Nucleus accumbens (tissue), 56 donors: ENCODE data around the gene CSF2RB.

Source experiments
- DNase-seq, 56 donors: peaks; one replicate each; lab custom pipeline; 2025; lab: John Stamatoyannopoulos, UW

The CSF2RB gene

DNA sequence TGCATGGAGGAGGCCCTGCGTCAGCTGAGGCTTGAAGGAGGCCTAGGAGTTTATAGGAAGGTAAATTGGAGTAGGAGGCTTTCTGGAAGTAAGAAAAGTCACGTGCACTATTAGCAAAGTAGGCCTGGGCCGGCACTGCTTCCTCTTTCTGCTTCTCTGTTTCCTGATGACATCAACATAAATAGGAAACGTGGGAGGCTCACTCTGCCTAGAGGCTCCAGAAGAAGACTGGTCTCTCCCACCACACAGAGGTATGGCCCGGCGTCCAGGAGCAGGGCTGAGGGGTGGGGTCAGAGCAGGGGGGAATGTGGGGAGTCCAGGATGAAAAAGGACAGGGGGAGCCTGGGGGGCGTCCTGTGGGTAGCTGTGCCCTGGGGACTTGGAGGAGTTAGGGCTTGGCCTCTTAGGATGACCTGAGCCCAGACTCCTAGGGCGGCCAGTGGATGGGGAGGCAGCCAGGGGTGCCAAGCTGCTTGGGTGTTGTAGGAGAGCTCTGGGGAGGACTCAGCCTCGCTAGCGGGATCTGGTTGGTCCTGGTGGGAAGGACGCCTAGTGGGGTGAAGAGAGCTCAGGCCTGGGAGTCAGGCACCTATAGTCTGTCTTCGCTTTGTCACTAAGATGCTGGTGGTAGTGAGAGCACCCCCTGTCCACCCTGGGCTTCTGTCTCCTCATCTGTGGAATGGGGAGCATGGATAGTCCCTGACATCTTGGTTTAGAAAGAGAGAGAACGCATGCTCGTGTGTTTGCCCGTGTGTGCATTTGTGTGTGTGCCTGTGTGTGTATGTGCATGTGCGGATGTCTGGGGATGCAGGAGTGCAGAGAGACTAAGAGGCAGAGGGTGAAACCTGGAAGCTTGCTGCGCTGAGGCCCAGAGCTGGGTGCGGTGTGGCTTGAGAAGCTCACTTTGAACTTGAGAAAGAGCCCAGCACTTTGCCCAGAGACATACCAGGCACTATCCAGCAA lies at the start of gene CSF2RB:
CSF2RB (plus strand) TSS at position 202 of the 963 bp plus-strand sequence. CDS start 8,580 bp downstream, outside the sequence.
- DNase-seq: peak in 6 of 56 donors; percentile 0 to 12 (median 5)

DNA sequence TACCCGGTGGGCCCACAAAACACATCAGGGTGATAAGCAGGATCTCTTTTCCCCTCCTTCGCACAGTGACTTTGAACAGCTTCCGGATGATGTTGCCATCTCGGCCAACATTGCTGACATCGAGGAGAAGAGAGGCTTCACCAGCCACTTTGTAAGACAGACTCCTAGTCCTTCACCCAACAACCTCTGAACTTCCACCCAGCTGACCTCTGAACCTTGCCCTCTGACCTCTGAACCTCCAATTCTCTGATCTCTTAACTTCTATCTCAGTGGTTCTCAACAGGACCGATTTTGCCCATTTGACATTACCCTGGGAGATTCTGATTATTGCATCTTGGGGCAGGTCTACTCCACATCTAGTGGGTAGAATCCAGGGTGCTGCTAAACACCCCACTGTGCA lies 49.4 kb upstream of the CSF2RB start:
- no peak for DNase-seq

DNA sequence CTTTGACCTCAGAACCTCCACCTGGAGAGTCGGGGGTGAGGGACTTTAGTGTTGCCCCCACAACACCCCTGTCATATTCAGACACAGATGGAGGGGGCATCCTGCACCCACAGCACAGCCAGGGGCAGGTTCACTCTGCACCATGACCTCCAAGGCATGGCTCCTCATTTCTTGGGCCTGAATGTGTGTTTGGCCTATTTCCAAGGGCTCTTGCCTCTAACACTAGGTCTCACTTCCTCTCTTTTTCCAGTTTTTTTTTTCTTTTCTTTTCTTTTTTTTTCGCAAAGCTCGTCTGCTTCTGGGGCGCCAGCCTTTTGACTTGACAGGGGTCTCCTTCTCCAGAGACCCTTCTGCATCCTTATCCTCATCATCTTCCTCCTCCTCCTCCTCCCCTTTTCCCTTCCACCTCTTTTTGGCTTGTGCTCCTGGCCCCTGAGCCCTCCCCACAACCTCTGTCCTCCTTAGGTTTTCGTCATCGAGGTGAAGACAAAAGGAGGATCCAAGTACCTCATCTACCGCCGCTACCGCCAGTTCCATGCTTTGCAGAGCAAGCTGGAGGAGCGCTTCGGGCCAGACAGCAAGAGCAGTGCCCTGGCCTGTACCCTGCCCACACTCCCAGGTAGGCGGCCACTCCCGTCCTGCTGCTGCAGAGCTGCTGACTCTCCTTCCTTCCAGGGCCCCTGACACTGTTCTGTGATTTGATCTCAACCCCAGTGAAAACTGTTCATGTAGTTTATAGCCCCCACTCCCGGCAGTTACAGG lies 48.8 kb upstream of the CSF2RB start:
- DNase-seq: no peak

DNA sequence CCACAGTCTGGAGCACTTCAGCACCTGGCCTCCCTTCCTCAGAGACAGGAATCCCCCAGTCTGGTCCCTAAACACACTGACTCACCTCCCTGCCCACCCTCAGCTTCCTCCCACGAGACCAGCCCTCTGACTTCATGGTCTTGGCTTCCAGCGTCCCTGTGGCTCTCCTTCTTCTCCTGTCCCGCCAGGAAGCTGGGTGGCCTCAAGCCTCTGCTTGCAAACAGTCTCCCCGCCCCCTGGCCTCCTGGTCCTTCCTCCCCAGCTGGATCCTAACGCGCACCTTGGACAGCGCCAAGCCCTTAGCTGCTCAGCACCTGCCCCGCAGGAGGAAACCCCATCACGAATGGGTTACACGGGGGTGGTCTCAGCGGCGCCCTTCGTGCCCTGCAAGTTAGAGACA lies 48.1 kb upstream of the CSF2RB start:
- no peak for DNase-seq

DNA sequence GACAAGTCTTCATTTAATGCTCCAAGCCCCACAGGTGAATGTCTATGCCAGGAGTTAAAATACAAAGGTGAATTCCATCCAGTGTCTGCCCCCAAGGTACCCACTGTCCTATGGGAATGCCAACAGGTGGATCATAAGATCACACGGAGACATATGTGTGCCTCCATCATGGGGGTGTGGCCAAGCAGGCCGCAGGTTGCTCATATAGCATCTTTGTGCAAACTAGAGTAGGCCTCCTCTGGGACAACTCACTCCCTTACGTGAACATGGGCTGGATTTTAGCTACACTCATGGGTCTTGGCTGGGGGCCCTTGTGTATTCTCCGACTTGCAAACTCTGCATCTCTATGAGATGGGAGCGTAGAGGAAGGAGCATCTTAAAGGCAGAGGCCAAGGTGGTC lies 45.7 kb upstream of the CSF2RB start:
- no peak for DNase-seq

DNA sequence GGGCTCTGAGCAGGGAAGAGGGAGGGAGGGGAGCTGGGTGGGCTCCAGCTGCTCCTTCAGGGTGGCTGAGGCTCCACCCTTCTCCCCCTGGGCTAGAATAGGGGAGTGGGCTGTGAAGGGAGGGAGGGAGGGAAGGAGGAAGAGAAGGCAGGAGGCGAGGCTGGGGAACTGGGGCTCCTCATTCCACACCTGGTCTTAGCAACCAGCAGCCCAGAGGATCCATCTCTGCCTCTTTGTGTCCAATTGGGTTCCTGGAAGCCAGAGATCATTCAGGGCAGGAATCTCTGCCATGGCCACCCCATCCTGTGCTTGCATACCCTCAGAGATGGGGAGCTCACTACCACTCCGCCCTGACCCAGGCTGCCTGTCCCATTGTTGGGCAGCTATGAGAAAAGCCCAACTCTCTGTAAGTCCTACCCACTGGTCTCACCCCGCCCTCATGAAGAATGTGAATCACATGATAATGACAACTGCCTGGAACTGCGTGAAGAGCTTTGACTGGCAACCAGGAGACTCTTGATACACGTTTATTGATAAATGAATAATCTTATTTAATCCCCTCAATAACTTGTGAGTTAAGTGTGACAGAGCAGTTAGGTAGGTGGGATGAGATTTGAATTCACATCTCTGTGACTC lies 44.8 kb upstream of the CSF2RB start:
- no peak for DNase-seq

DNA sequence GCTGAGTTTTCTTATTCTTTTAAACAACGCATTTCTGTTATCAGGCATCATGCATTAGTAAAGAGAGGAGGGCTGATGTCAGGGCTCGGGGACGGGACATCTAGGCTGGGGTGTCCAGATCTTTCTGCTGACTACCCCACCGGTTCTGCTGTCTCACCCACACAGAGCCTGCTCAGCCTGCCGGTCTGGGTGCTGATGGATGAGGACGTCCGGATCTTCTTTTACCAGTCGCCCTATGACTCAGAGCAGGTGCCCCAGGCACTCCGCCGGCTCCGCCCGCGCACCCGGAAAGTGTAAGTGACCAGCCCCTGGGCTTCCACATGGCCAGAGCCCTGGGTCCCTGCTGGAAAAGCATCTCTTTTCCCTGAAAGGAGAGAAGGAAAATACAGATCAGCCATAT lies 43.2 kb upstream of the CSF2RB start:
- DNase-seq: no peak

DNA sequence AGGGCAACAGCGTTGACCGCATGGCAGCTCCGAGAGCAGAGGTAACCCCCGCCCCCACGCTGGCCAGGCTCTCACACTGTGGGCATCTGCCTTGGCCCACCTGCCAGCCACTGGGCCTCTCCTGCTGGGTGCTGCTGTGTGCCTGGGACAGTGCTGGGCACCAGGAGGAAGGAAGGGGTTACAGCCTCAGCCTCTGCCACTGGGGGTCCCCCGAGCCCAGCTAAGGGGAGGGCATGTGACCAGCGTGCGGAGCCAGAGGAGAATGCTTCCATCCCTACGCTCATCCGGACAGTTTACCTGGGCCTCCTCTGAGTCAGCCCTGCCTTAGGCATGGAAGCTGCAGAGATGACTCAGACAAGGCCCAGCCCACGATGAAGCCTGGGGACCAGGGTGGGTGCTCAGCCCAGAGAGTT lies 41.8 kb upstream of the CSF2RB start:
- no peak for DNase-seq

DNA sequence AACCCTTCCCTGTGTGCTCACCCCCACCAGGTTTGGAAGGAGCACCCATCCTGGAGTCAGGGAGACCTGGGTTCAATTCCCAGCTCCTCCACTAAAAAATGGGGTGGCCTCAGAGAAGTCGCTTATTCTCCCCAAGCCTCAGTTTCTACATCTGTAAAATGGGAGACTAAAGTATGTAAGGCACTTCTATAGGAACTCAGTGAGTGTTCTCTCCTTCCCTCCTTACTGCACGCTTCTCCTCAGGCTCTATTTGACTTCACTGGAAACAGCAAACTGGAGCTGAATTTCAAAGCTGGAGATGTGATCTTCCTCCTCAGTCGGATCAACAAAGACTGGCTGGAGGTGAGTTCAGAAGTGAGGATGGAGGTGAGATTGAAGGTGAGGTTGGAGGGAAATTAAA lies 41.3 kb upstream of the CSF2RB start:
- DNase-seq: no peak

DNA sequence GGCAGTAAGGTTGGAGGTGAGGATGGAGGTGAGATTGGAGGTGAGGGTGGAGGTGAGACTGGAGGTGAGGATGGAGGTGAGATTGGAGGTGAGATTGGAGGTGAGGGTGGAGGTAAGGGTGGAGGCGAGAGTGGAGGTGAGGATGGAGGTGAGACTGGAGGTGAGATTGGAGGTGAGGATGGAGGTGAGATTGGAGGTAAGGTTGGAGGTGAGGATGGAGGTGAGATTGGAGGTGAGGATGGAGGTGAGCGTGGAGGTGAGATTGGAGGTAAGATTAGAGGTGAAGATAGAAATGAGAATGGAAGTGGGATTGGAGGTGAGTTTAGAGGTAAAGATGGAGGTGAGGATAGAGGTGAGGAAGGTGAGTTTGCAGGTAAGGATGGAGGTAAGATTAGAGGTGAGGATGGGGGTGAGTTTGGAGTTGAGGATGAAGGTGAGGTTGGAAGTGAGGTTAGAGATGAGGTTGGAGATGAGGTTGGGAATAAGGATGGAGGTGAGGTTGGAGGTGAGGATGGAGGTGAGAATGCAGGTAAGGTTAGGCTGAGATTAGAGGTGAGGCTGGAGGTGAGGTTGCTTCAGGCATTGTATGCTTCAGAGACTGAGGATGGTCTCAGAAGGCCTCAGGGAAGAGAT lies 40.4 kb upstream of the CSF2RB start:
- no peak for DNase-seq

DNA sequence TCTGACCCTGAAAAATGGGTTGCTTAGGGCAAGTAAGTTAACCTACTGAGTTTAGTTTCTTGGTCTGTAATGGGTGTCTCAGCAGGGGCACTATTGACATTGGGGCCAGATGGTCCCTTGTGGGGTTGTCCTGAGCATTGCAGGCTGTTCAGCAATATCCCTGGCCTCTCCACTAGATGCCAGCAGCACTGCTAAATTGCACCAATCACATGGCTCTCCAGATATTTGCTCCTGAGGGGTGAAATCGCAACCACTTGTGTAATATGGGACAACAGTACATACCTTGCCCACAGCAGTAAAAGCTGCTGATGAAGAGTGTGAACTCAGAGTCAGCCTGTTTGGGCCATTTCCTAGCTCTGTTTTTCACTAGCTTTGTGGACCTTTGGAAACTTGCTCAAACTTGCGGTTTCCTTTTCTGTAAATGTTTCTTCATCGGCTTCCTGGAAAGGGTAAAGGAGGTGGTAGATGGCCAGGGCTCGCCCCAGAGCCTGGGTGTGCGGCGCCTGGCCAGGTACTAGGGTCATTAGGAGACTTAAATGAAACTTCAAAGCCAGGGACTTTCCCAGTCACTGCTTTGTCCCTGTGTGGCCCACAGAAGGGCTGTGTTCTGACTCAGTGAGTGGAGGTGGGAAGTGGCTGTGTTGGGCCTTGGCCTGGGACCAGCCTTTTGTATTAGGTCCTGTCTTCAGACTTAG lies 39.7 kb upstream of the CSF2RB start:
- DNase-seq: peak in 4 of 56 donors; percentile 1 to 12 (median 8)

DNA sequence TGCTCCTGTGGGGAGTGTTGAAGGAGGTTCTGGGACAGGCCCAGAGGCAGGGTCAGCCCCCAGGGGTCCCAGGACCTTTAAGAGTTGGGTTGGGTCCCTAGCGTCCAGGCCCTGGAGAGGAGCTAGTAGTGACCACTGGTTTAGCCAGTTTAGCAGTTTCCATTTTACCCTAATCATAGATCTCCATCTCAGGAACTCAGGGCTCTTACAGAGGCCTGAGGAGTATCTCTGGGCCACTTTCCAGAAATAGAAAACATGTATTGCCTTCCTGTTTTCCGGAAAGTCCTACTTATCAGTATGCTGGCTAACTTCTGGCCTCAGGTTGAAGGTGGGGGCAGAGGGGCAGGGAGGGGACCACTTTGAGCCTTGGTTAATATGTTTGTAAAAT lies 39.1 kb upstream of the CSF2RB start:
- DNase-seq: no peak

DNA sequence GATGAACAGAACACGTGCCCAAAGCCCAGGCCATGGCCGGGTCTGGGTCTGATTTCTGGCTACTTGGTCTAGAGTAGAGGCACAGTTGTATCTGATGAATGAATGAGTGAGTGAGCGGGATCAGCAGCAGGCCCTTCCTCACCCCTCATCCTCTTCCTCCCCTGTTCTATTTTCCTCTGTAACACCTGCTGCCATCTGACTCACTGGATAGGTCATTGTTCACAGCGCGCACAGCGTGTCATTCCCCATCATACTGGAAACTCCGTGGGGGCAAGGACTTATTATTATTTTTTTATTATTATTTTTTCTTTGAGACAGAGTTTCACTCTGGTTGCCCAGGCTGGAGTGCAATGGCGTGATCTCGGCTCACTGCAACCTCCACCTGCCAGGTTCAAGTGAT lies 38.7 kb upstream of the CSF2RB start:
- no peak for DNase-seq

DNA sequence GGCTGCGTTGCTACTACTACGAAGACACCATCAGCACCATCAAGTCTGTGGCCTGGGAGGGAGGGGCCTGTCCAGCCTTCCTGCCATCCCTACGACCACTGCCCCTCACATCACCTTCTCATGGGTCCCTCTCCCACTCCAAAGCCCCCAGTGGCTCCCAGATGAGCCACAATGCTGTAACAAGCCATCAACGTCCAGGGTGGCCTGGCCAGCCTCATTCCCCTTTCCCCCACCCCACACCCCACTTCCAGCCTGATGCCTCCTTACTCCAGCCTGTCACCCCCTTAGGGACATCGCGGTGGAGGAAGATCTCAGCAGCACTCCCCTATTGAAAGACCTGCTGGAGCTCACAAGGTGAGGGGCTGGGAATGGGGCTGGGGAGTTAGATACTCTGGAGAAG lies 37.7 kb upstream of the CSF2RB start:
- DNase-seq: no peak

DNA sequence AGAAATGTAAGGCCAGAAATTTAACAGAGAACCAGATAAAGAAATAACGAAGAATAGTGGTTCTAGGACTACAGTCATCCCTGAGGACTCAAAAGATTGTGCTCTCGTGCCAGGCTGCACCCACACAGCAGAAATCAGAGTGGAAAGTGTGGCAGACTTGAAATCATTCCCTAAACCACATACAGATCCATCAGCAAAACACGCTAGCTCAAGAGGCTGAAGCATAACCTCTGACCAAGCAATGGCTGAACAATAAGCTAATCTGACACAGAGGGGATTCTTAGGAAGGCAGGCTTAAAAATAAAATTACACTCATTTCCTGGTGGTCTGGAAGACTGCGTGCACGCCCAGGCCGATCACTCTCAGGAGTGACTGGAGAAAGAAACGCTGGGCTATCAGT lies 33.7 kb upstream of the CSF2RB start:
- DNase-seq: no peak

DNA sequence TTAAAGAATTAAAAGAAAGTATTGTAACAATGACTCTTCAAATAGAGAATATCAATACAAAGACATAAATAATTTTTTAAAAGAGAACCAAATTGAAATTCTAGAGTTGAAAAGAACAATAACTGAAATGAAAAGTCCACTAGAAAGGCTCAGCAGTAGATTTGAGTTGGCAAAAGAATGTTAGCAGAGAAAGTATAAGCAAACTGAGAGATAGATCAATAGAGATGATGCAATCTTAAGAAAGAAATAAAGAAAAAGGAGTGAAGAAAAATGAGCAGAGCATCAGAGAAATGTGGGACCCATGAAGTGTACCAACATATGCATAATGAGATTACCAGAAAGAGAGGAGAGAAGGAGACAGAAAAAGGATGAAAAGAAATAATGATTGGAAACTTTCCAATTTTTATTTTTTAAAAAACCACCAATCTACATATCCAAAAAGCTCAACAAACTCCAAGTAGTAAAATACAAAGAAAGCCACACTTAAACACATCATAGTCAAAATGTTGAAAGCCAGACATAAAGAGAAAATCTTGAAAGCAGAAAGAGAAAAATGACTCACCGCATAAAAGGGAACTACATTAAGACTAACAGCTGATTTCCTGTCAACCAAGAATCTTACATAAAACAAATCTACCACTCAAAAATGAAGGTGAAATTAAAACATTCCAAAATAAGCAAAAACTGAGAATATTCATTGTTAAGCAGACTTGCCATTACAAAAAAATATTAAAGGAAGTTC lies 31.8 kb upstream of the CSF2RB start:
- DNase-seq: no peak

DNA sequence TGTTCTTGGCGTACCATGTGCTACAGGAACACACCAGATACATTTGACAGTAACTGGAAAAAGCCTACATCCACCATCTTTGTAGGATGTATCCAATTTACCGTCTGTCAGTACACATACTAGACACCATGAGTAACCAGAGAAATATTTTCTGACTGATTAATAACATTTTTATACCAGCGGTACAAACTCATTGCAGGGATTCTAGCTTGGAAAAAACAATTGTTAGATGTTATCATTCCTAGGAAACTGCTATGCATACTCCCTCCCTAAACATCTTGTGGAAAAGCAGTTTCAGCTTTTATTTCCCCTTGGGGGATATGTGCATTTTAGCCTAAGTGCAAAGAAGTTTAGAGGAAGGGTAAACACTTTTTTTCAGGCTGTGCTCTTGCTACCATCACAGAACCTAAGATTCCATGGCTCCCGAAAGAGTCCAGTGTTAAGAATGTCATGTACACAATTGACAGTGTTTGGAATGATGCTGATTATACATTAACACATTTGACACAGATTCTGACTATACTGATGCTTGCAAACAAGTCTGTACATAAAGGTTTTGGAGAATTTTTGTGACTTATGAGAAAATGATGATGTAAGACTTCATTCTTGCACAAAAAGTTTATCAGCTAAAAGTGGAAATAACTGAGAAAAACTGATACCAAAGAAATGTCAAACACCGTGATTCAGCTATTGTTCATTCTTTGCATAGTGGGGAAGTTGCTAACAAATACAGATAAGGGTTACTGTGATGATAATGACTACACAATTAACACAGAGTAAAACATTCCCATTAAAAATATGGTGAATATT lies 28.9 kb upstream of the CSF2RB start:
- DNase-seq: no peak

DNA sequence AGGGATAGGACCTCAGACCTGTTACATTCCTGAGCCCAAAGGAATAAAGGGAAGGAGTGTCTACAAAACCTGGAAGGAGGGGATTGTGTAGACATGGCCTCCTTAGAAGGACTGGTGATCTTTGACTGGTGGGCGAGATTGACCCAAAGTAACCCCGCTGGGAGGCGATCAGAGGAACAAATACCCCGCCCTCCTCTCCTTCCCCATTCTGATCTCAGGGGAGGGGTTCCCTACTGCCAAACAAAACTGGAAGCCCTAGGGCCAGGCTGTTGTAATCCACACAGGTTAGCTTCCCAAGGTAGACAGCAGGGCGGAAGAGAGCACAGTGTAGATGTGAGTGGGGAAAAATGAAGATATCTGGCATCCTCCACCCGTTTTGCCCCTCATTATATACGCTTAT lies 28.0 kb upstream of the CSF2RB start:
- no peak for DNase-seq

DNA sequence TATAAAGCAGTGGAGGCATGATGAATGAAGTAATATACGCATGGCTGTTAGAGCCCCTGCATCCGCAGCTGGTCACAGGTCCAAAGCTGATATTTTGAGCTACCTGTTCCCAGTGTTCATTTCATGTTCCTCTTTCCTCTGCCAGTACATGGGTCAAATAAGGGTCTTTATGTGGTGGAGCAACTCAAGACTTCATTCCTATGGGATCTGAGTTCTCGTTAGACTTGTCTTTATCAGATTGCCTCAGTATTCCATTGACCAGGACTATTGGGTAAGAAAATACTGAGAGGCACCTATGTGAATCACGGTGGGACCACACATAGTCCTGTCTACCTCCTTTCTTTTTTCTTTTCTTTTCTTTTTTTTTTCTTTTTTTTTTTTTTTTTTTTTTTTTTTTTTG lies 27.4 kb upstream of the CSF2RB start:
- DNase-seq: no peak
